Right lobe of liver (tissue), 4 donors: ENCODE data around the gene GUCA2A.

Experiments used
- CTCF ChIP-seq, 4 donors: fragments of 200-600 bp in 3 of 4; fragments of 450-650 bp in 1 of 4; IDR thresholded peaks; one replicate each; pipeline versions ENCODE4 v1.5.1 to v1.8.0; 2016 to 2022; ENCODE audit warnings: antibody characterized with exemption in 4 of 4, mild to moderate bottlenecking in 2 of 4
- POLR2A ChIP-seq: fragments of 450-650 bp; IDR thresholded peaks from one replicate; pipeline ENCODE4 v1.6.1; 2017; ENCODE audit warnings: antibody characterized with exemption, mild to moderate bottlenecking
- donor health status: DM: no; HTN: no; CAD: no.
- donor health status: DM: no; HTN: no; CAD: no.
- donor health status: DM: no; HTN: yes; CAD: no.

DNA sequence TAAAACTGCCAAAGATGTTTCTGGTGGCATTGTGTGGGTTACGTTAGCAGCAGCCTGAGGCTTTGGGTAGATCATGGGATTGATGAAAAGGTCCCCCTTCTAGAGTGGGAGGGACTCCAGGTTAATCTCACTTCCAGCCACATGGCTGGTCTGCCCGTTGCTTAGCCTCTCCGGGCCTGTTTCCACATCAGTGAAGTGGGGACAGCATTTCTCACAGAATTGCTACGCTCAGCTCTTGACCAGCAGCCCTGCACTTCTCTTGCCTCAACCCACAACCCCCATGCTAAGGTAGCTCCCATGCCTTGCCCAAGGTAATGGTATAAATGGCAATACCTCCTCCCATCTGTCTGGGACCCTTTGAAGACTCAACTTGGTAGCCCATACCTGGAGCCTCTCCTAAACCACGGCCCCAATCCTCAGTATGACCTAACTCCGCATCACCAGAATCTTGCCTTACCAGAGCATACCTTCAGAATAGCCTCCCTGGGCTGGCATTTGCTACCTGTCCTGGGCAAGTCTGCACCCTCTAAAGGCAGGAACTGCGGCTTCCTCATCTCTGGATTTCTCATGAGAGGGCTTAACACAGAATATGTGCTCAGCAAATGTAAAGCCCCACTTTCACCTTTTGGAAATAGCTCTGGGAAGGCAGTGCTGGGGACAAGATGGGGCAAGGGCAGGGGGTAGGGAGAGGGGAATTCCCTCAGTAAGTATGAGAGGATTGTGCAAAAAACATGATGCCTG lies 10.9 kb upstream of the GUCA2A start:
- TF ChIP-seq POLR2A: no peak
- TF ChIP-seq CTCF (IDR thresholded peaks at IDR 0.05): no peak
